BE2C (cell line): ENCODE data around the gene SLFN13.
"Not testable (repeated sequence)": the region's sequence is repeated elsewhere in the genome, so short reads cannot be mapped to it uniquely, and the experiment has no call there.

ENCODE experiments used
- DNase-seq: peaks from one replicate; pipeline ENCODE4 v3.0.0-alpha.2; 2020
- H3K27me3 ChIP-seq: fragments of 250-450 bp; sonication (Bioruptor Pico); 2 replicates; pipeline ENCODE4 v1.5.1; 2020; ENCODE audit warnings: mild to moderate bottlenecking
- H3K36me3 ChIP-seq: fragments of 250-450 bp; sonication (Bioruptor Pico); 2 replicates; pipeline ENCODE4 v1.5.1; 2020; ENCODE audit warnings: mild to moderate bottlenecking
- H3K4me1 ChIP-seq: fragments of 250-450 bp; sonication (Bioruptor Pico); 2 replicates; pipeline ENCODE4 v1.5.1; 2020
- H3K4me3 ChIP-seq: 2 replicates; pipeline ENCODE4 v1.5.1; 2011; ENCODE audit warnings: low read depth, low read length
- H3K9me3 ChIP-seq: fragments of 250-450 bp; sonication (Bioruptor Pico); 2 replicates; pipeline ENCODE4 v1.5.1; 2020
- CTCF ChIP-seq: IDR thresholded peaks from 2 replicates; pipeline ENCODE4 v1.5.1; 2012; ENCODE audit warnings: mild to moderate bottlenecking, low read depth, low read length

The SLFN13 gene

GRCh38 chr17:35406568-35406967, 42.0 kb downstream of the SLFN13 start:
- Histone ChIP-seq H3K4me3 (no peak overlapping the region), H3K27me3 (peaks cover 49% of the 10 kb centered on the region), H3K36me3 (no peaks in the 10 kb centered on the region), H3K9me3 (no peaks in the 10 kb centered on the region), H3K4me1 (no peaks in the 10 kb centered on the region)
- no peak for DNase-seq
- TF ChIP-seq CTCF: no peak

- Histone ChIP-seq H3K9me3 (no peaks in the 10 kb centered on the region), H3K27me3 (peaks cover 35% of the 10 kb centered on the region), H3K4me1 (no peaks in the 10 kb centered on the region), H3K4me3 (no peak overlapping the region), H3K36me3 (no peaks in the 10 kb centered on the region)
- DNase-seq: no peak
- TF ChIP-seq CTCF: no peak
These were observed 44.2 kb downstream of the SLFN13 start for GRCh38 chr17:35404360-35404759.

- not testable (repeated sequence) for H3K4me1 ChIP-seq, DNase-seq, H3K36me3 ChIP-seq, H3K9me3 ChIP-seq, H3K27me3 ChIP-seq, H3K4me3 ChIP-seq
These were observed 54.8 kb downstream of the SLFN13 start for GRCh38 chr17:35393783-35394182.

GRCh38 chr17:35390663-35391062, 57.9 kb downstream of the SLFN13 start:
- Histone ChIP-seq H3K4me1 (no peaks in the 10 kb centered on the region), H3K4me3 (no peak overlapping the region), H3K36me3 (no peaks in the 10 kb centered on the region), H3K9me3 (no peaks in the 10 kb centered on the region), H3K27me3 (no peaks in the 10 kb centered on the region)
- TF ChIP-seq CTCF: no peak
- no peak for DNase-seq

GRCh38 chr17:35390156-35390555, 58.4 kb downstream of the SLFN13 start:
- Histone ChIP-seq H3K27me3 (no peaks in the 10 kb centered on the region), H3K4me3 (no peak overlapping the region), H3K9me3 (no peaks in the 10 kb centered on the region), H3K4me1 (no peaks in the 10 kb centered on the region), H3K36me3 (no peaks in the 10 kb centered on the region)
- TF ChIP-seq CTCF: no peak
- DNase-seq: no peak

GRCh38 chr17:35387496-35387895, 61.1 kb downstream of the SLFN13 start:
- no peak for TF ChIP-seq CTCF
- DNase-seq: no peak
- no peaks in the 10 kb centered on the region for H3K4me1 ChIP-seq
- H3K9me3 ChIP-seq: no peaks in the 10 kb centered on the region
- no peak overlapping the region for H3K4me3 ChIP-seq
- peaks cover 4% of the 10 kb centered on the region for H3K27me3 ChIP-seq
- H3K36me3 ChIP-seq: no peaks in the 10 kb centered on the region
